PFSK-1 (cell line): Measurements from ENCODE around the gene XKR7.

Experiments
- POLR2AphosphoS5 ChIP-seq: IDR thresholded peaks from 2 replicates; pipeline ENCODE4 v1.6.1; 2012; ENCODE audit warnings: low read depth, mild to moderate bottlenecking, control low read depth, low read length, moderate library complexity
- REST ChIP-seq, 2 experiments: IDR thresholded peaks; 2 replicates each; pipeline versions ENCODE4 v1.6.1 to v1.8.0; 2011 to 2012; ENCODE audit warnings: low read depth in 2 of 2, low read length in 2 of 2, control low read depth in 1 of 2, inconsistent platforms in 1 of 2, mild to moderate bottlenecking in 1 of 2, moderate library complexity in 1 of 2; ENCODE audit not compliant: insufficient read depth in 1 of 2
- SIN3A ChIP-seq: IDR thresholded peaks from 2 replicates; pipeline ENCODE4 v1.6.1; 2012; ENCODE audit warnings: mild to moderate bottlenecking, low read length, moderate library complexity, borderline replicate concordance; ENCODE audit not compliant: insufficient read depth

GRCh38 chr20:32029561-32029960 is 61.6 kb downstream of the XKR7 start:
- no peak for TF ChIP-seq SIN3A
- no peak for TF ChIP-seq REST (IDR thresholded peaks at IDR 0.05; ENCODE audit: insufficient read depth in 1 of 2, low read depth in 2 of 2, low read length in 2 of 2)
- no peak for TF ChIP-seq POLR2AphosphoS5
